Measurements from ENCODE around the gene DYRK2.

DNA sequence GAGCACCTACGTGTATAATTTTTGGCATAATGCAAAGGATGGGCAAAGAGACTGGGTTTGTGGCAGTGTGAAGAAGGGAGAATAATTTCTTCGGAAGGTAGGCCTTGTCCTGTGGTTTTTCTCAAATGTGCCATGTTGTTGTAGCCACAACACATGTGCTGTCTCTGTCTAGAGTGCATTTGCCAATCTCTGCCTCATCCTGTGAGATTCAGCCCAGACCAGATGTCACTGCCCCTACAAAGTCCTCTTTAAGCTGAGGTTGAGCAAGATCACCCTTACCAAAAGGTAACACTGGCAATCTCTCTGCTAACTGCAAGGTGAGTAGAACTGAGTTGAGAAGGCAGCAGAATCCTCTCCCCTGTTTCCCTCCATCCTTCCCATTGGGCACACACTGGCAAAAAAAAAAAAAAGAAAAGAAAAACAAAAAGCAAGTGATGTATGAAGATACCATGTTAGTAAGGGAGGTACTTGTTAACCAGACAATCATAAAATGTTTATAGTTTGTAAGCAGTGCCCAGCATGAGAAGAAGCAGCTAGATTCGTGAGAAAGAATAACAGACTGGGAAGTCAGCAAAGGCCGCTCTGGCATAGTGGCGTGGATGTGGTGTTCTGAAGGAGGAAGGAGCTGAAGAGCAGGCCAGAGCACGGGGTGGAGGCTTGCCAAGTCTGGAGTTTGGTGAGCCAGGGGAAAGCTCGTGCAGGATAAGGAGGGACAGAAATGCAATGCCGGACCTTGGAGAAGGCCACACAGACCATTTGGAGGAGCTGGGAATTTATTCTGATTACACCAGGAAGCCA, 18.9 kb downstream of the DYRK2 start:
- TF ChIP-seq EZH2 (IDR thresholded peaks at IDR 0.05; ENCODE audit: low read depth, unreplicated experiment) (no peak), POLR2AphosphoS5 (IDR thresholded peaks at IDR 0.05; ENCODE audit: low read depth) (no peak), ZNF114 (CRISPR knock-in tag; IDR thresholded peaks at IDR 0.05) (no peak), EZH2phosphoT487 (IDR thresholded peaks at IDR 0.05; ENCODE audit: unreplicated experiment) (no peak), STAT1 (IDR thresholded peaks at IDR 0.05; ENCODE audit: unreplicated experiment) (no peak), JUNB (IDR thresholded peaks at IDR 0.05; ENCODE audit: unreplicated experiment) (no peak), NANOG (IDR thresholded peaks at IDR 0.05; ENCODE audit: borderline replicate concordance) (no peak), ZNF331 (CRISPR knock-in tag; IDR thresholded peaks at IDR 0.05; ENCODE audit: low read depth) (no peak)
- TF ChIP-seq, protein P1, sequence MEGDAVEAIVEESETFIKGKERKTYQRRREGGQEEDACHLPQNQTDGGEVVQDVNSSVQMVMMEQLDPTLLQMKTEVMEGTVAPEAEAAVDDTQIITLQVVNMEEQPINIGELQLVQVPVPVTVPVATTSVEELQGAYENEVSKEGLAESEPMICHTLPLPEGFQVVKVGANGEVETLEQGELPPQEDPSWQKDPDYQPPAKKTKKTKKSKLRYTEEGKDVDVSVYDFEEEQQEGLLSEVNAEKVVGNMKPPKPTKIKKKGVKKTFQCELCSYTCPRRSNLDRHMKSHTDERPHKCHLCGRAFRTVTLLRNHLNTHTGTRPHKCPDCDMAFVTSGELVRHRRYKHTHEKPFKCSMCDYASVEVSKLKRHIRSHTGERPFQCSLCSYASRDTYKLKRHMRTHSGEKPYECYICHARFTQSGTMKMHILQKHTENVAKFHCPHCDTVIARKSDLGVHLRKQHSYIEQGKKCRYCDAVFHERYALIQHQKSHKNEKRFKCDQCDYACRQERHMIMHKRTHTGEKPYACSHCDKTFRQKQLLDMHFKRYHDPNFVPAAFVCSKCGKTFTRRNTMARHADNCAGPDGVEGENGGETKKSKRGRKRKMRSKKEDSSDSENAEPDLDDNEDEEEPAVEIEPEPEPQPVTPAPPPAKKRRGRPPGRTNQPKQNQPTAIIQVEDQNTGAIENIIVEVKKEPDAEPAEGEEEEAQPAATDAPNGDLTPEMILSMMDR (conservative IDR thresholded peaks at IDR 0.05; ENCODE audit: low read depth in 2 of 2): no peak
- TF ChIP-seq, protein P2, sequence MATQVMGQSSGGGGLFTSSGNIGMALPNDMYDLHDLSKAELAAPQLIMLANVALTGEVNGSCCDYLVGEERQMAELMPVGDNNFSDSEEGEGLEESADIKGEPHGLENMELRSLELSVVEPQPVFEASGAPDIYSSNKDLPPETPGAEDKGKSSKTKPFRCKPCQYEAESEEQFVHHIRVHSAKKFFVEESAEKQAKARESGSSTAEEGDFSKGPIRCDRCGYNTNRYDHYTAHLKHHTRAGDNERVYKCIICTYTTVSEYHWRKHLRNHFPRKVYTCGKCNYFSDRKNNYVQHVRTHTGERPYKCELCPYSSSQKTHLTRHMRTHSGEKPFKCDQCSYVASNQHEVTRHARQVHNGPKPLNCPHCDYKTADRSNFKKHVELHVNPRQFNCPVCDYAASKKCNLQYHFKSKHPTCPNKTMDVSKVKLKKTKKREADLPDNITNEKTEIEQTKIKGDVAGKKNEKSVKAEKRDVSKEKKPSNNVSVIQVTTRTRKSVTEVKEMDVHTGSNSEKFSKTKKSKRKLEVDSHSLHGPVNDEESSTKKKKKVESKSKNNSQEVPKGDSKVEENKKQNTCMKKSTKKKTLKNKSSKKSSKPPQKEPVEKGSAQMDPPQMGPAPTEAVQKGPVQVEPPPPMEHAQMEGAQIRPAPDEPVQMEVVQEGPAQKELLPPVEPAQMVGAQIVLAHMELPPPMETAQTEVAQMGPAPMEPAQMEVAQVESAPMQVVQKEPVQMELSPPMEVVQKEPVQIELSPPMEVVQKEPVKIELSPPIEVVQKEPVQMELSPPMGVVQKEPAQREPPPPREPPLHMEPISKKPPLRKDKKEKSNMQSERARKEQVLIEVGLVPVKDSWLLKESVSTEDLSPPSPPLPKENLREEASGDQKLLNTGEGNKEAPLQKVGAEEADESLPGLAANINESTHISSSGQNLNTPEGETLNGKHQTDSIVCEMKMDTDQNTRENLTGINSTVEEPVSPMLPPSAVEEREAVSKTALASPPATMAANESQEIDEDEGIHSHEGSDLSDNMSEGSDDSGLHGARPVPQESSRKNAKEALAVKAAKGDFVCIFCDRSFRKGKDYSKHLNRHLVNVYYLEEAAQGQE (IDR thresholded peaks at IDR 0.05; ENCODE audit: unreplicated experiment): no peak
- TF ChIP-seq, protein P3, sequence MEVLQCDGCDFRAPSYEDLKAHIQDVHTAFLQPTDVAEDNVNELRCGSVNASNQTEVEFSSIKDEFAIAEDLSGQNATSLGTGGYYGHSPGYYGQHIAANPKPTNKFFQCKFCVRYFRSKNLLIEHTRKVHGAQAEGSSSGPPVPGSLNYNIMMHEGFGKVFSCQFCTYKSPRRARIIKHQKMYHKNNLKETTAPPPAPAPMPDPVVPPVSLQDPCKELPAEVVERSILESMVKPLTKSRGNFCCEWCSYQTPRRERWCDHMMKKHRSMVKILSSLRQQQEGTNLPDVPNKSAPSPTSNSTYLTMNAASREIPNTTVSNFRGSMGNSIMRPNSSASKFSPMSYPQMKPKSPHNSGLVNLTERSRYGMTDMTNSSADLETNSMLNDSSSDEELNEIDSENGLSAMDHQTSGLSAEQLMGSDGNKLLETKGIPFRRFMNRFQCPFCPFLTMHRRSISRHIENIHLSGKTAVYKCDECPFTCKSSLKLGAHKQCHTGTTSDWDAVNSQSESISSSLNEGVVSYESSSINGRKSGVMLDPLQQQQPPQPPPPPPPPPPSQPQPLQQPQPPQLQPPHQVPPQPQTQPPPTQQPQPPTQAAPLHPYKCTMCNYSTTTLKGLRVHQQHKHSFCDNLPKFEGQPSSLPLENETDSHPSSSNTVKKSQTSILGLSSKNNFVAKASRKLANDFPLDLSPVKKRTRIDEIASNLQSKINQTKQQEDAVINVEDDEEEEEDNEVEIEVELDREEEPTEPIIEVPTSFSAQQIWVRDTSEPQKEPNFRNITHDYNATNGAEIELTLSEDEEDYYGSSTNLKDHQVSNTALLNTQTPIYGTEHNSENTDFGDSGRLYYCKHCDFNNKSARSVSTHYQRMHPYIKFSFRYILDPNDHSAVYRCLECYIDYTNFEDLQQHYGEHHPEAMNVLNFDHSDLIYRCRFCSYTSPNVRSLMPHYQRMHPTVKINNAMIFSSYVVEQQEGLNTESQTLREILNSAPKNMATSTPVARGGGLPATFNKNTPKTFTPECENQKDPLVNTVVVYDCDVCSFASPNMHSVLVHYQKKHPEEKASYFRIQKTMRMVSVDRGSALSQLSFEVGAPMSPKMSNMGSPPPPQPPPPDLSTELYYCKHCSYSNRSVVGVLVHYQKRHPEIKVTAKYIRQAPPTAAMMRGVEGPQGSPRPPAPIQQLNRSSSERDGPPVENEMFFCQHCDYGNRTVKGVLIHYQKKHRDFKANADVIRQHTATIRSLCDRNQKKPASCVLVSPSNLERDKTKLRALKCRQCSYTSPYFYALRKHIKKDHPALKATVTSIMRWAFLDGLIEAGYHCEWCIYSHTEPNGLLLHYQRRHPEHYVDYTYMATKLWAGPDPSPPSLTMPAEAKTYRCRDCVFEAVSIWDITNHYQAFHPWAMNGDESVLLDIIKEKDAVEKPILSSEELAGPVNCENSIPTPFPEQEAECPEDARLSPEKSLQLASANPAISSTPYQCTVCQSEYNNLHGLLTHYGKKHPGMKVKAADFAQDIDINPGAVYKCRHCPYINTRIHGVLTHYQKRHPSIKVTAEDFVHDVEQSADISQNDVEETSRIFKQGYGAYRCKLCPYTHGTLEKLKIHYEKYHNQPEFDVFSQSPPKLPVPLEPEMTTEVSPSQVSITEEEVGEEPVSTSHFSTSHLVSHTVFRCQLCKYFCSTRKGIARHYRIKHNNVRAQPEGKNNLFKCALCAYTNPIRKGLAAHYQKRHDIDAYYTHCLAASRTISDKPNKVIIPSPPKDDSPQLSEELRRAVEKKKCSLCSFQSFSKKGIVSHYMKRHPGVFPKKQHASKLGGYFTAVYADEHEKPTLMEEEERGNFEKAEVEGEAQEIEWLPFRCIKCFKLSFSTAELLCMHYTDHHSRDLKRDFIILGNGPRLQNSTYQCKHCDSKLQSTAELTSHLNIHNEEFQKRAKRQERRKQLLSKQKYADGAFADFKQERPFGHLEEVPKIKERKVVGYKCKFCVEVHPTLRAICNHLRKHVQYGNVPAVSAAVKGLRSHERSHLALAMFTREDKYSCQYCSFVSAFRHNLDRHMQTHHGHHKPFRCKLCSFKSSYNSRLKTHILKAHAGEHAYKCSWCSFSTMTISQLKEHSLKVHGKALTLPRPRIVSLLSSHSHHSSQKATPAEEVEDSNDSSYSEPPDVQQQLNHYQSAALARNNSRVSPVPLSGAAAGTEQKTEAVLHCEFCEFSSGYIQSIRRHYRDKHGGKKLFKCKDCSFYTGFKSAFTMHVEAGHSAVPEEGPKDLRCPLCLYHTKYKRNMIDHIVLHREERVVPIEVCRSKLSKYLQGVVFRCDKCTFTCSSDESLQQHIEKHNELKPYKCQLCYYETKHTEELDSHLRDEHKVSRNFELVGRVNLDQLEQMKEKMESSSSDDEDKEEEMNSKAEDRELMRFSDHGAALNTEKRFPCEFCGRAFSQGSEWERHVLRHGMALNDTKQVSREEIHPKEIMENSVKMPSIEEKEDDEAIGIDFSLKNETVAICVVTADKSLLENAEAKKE (CRISPR knock-in tag; IDR thresholded peaks at IDR 0.05): no peak

All from GM23338 (cell line).